T-helper 2 cell treated with Interferon-gamma antibody and Interleukin-4, amounts not matched to agents 5 μg/mL and 100 μg/mL, for 36 hours (primary cell): ENCODE results near the gene GMDS.
"Not testable (repeated sequence)": the region's sequence is repeated elsewhere in the genome, so short reads cannot be mapped to it uniquely, and the experiment has no call there.

Experiments used
- DNase-seq: peaks from one replicate; pipeline ENCODE4 v3.0.0; 2021; ENCODE audit warnings: low spot score
- H3K27ac Mint-ChIP-seq: one replicate; pipeline ENCODE4 v1.8.0; 2021; ENCODE audit warnings: mild to moderate bottlenecking, mixed read lengths
- H3K27me3 Mint-ChIP-seq: one replicate; pipeline ENCODE4 v1.8.0; 2021; ENCODE audit warnings: low read depth, mixed read lengths
- H3K36me3 Mint-ChIP-seq: one replicate; pipeline ENCODE4 v1.8.0; 2021; ENCODE audit warnings: low read depth, mixed read lengths
- H3K4me1 Mint-ChIP-seq: one replicate; pipeline ENCODE4 v1.8.0; 2021; ENCODE audit warnings: low read depth, mixed read lengths
- H3K4me3 Mint-ChIP-seq: one replicate; pipeline ENCODE4 v1.8.0; 2022; ENCODE audit warnings: mild to moderate bottlenecking, moderate library complexity, mixed read lengths
- H3K9me3 Mint-ChIP-seq: one replicate; pipeline ENCODE4 v1.8.0; 2021; ENCODE audit warnings: mixed read lengths

The GMDS gene

DNA sequence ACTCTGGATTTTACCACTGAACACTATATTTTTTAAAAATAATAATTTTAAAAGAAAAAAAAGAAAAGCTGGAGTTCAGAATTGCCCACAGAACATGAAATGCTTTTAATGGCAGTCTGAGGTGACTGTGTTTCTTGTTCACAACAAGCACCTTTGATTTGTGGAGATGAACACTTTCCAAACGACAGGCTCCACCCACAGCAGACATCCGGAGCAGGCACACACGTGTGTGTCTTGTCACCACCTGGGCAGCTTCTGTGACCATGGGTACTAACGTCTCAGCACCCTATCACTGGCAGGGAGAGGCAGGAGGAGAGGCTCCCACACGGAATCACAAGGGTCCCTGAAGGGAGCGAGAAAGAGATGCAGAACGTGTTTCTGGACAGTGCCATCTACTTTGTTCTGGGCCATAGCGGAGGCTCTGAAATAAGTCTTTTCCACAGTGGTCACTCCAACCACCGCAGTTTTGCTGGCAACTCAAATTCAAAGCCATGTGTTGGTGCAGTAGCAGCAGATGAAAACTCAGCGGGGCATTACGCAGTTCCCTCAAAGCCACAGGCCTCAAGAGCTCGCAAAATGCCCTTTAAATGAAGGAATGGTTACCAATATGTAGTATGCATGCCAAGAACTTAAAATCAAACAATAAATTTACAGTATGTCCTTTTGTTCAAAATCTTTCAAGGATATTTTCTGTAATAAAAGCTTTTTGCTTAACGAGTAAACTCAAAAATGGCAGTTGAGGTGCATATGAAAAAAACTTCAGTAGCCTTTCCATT, 393.5 kb downstream of the GMDS start:
- no peaks in the 10 kb centered on the region for H3K4me1 Mint-ChIP-seq
- H3K36me3 Mint-ChIP-seq, result no peaks in the 10 kb centered on the region
- H3K27ac Mint-ChIP-seq, result no peak overlapping the region
- H3K9me3 Mint-ChIP-seq, result no peaks in the 10 kb centered on the region
- H3K4me3 Mint-ChIP-seq, result no peak overlapping the region
- DNase-seq, result no peak
- H3K27me3 Mint-ChIP-seq, result no peaks in the 10 kb centered on the region

- Mint-ChIP-seq H3K27me3 (no peaks in the 10 kb centered on the region), H3K4me1 (no peaks in the 10 kb centered on the region), H3K36me3 (no peaks in the 10 kb centered on the region), H3K4me3 (no peak overlapping the region), H3K27ac (no peak overlapping the region), H3K9me3 (no peaks in the 10 kb centered on the region)
- DNase-seq, result no peak
Measured at GRCh38 chr6:1850840-1851157, 394.6 kb downstream of the GMDS start.

DNA sequence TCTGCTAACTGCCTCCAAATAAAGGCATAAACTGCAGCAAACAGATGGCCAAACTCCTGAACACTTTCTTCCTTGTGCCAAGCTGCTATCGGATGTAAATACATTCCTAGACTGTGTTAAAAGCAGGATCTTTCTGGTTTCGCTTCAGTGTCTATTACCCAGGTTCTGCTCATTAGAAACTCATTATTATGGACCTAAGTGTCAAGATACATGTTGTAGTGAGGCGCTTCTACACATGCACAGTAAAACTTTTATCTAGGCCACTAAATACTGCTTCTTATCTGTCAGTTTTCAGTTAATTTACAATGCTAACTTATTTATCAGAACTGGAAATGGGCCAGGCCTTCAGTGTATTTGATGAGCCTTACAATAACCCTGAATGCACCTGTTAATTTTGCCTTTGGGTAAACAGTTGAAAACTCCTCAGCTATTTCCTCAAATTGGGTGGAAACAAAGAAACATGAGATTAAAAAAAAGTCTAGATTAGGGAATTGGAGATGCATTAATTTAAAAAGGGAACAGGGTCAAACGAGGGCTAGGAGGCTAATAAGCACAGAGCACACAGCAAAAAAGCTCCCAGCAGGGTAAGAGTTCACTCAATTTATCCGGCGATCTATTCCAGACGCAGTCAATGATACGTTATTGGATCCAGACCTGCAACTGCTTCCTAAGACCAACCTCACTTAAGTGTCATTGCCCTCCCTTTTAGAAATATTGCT, 395.1 kb downstream of the GMDS start:
- no peaks in the 10 kb centered on the region for H3K9me3 Mint-ChIP-seq
- DNase-seq, result no peak
- no peaks in the 10 kb centered on the region for H3K27me3 Mint-ChIP-seq
- no peak overlapping the region for H3K4me3 Mint-ChIP-seq
- H3K36me3 Mint-ChIP-seq, result no peaks in the 10 kb centered on the region
- H3K4me1 Mint-ChIP-seq, result no peaks in the 10 kb centered on the region
- no peak overlapping the region for H3K27ac Mint-ChIP-seq

- no peak overlapping the region for H3K4me3 Mint-ChIP-seq
- H3K36me3 Mint-ChIP-seq, result no peaks in the 10 kb centered on the region
- H3K4me1 Mint-ChIP-seq, result no peaks in the 10 kb centered on the region
- no peak overlapping the region for H3K27ac Mint-ChIP-seq
- no peak for DNase-seq
- no peaks in the 10 kb centered on the region for H3K9me3 Mint-ChIP-seq
- no peaks in the 10 kb centered on the region for H3K27me3 Mint-ChIP-seq
Measured at GRCh38 chr6:1849691-1850090, 395.7 kb downstream of the GMDS start.

GRCh38 chr6:1848752-1849151, 396.7 kb downstream of the GMDS start:
- H3K4me3 Mint-ChIP-seq, result no peak overlapping the region
- no peaks in the 10 kb centered on the region for H3K4me1 Mint-ChIP-seq
- H3K36me3 Mint-ChIP-seq, result no peaks in the 10 kb centered on the region
- H3K27me3 Mint-ChIP-seq, result no peaks in the 10 kb centered on the region
- no peak overlapping the region for H3K27ac Mint-ChIP-seq
- no peak for DNase-seq
- no peaks in the 10 kb centered on the region for H3K9me3 Mint-ChIP-seq

DNA sequence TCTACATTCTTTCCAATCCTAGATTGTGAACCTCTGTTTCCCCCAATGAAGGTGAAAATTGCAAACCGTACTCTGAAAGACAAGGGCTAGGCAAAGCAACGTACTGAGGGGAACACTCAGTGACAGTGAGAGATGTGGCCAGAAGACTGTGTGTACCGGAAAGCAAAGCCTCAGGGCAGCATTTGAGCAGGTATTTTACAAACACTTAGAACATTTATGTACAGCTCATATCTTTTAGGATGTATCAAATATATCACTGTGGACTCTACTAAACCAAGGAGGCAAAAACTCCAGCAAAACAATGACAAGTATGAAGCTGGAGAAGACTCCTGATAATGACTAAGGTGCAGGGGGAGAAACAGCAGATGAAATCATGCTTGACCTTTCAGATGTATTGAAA, 398.8 kb downstream of the GMDS start:
- Mint-ChIP-seq H3K4me1 (no peaks in the 10 kb centered on the region), H3K36me3 (no peaks in the 10 kb centered on the region), H3K4me3 (no peak overlapping the region), H3K27me3 (no peaks in the 10 kb centered on the region), H3K27ac (no peak overlapping the region), H3K9me3 (no peaks in the 10 kb centered on the region)
- DNase-seq, result no peak

GRCh38 chr6:1845543-1845942, 399.9 kb downstream of the GMDS start:
- not testable (repeated sequence) for DNase-seq, H3K4me1 Mint-ChIP-seq, H3K27ac Mint-ChIP-seq, H3K9me3 Mint-ChIP-seq, H3K4me3 Mint-ChIP-seq, H3K27me3 Mint-ChIP-seq, H3K36me3 Mint-ChIP-seq

DNA sequence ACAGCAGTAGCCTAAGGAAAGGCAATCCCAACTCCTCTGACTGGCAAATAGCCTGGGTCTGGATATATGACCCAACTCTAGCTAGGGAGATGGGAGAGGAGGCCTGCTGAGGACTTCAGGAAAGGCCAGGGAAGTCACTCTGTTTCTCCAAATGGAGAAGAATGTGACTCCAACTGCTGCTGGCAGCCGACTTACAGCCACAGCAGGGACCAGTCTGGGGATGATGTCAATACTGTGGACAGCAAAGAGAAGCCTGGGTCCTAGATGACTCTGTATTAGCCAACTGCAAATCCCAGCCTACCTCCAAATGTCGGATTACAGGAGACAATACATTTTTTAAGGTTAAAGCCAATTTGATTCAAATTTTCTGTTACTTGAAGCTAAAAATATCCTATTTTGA, 403.1 kb downstream of the GMDS start:
- H3K4me1 Mint-ChIP-seq, result no peaks in the 10 kb centered on the region
- H3K27ac Mint-ChIP-seq, result no peak overlapping the region
- H3K9me3 Mint-ChIP-seq, result no peaks in the 10 kb centered on the region
- no peak overlapping the region for H3K4me3 Mint-ChIP-seq
- no peaks in the 10 kb centered on the region for H3K27me3 Mint-ChIP-seq
- no peak for DNase-seq
- H3K36me3 Mint-ChIP-seq, result no peaks in the 10 kb centered on the region

DNA sequence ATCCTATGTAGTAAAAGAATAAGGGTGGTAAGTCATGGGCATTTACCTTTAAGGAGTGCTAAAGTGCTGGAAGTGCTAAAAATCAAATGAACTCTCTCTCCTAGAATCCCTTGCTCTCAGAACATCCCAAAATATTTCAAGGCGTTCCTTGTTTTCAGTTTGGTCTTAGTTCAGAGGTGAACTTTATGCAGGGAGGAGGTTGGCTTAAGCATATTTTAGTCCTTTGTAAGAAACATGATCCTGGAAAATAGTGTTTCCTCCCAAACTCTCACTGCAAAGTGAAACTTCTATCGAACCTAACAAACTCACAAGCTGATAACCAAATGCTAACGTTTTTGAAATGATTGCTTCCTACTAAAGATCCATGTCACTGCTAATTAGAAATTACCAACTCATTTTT, 404.3 kb downstream of the GMDS start:
- Mint-ChIP-seq H3K27ac (no peak overlapping the region), H3K36me3 (no peaks in the 10 kb centered on the region), H3K9me3 (no peaks in the 10 kb centered on the region), H3K4me1 (no peaks in the 10 kb centered on the region), H3K4me3 (no peak overlapping the region), H3K27me3 (no peaks in the 10 kb centered on the region)
- no peak for DNase-seq

DNA sequence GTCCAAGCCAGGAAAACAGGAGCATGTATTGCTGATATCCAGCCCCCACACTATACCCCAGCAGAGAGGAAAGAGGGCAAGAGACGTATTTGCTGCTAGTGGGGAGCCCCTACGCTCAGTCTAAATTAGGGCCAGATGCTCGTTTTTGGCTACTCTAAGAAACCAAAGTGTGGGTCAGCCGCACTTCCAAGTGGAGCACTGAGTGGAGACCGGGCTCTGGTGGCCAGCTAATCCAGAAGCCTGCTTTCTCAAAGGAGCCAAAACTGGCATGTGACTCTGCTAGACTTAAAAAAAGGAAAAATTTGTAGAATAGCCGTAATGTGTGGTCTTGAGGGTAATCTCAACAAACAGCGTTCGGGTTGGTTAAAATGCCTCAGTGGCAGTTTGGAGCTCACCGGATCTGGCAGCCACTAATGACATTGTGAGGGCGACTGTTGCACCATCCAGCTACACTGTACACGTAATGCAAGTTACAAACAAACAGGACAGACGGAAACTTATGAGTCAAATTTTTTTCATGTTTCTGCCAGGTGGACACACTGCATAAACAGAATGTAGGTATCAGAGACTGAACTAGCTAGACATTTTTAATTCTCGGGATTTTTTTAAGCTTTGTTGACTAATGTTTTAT, 404.8 kb downstream of the GMDS start:
- H3K27me3 Mint-ChIP-seq, result no peaks in the 10 kb centered on the region

DNA sequence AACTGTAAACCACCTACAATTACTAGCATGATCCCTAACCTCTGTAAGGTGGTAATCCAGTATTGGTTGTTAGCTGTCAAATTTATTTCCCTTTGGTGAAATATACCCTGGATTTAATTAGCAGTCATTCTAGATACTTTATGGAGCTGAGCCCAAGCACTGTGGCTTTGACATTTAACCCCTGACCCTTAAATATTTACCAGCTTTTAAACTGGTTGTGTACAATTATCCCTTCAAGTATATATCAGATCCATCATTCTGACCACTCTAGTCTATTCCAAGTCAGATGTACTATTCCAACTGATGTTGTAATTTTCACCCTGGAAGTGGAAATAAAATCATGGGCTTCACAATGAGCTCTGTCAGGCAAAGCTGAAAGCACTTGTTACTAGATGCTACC, 406.0 kb downstream of the GMDS start:
- Mint-ChIP-seq H3K36me3 (no peaks in the 10 kb centered on the region), H3K4me3 (no peak overlapping the region), H3K9me3 (no peaks in the 10 kb centered on the region), H3K27ac (no peak overlapping the region), H3K4me1 (no peaks in the 10 kb centered on the region), H3K27me3 (no peaks in the 10 kb centered on the region)
- no peak for DNase-seq

More for the DNA sequence above, 404.8 kb downstream of the GMDS start:
- no peak for DNase-seq
- Mint-ChIP-seq H3K9me3 (no peaks in the 10 kb centered on the region), H3K27ac (no peak overlapping the region), H3K4me3 (no peak overlapping the region), H3K4me1 (no peaks in the 10 kb centered on the region), H3K36me3 (no peaks in the 10 kb centered on the region)

- no peaks in the 10 kb centered on the region for H3K4me1 Mint-ChIP-seq
- DNase-seq, result no peak
- no peak overlapping the region for H3K4me3 Mint-ChIP-seq
- H3K27ac Mint-ChIP-seq, result no peak overlapping the region
- no peaks in the 10 kb centered on the region for H3K27me3 Mint-ChIP-seq
- no peaks in the 10 kb centered on the region for H3K9me3 Mint-ChIP-seq
- no peaks in the 10 kb centered on the region for H3K36me3 Mint-ChIP-seq
Measured at GRCh38 chr6:1838604-1839213, 406.7 kb downstream of the GMDS start.

DNA sequence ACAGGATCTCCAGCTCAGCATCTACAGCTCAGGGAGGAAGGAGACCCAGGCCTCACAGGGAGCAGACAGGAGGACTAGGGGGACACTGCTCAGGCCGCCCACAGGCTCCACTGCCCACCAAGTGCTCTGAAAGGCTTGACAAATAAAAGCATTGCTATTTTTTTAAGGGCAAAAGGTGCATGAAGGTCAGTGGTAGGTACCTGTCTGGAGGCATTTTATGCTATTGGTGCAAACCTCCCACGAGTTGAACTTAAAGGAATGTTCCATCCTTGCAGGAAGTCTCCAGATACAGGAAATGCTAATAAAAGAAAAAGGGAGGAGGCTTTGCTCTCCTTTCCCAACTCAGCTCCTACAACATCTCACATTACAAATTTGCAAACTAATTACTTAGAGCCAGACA, 407.6 kb downstream of the GMDS start:
- H3K27ac Mint-ChIP-seq, result no peak overlapping the region
- no peaks in the 10 kb centered on the region for H3K4me1 Mint-ChIP-seq
- no peak for DNase-seq
- no peak overlapping the region for H3K4me3 Mint-ChIP-seq
- H3K27me3 Mint-ChIP-seq, result no peaks in the 10 kb centered on the region
- H3K9me3 Mint-ChIP-seq, result no peaks in the 10 kb centered on the region
- H3K36me3 Mint-ChIP-seq, result no peaks in the 10 kb centered on the region

- no peaks in the 10 kb centered on the region for H3K36me3 Mint-ChIP-seq
- no peak for DNase-seq
- no peaks in the 10 kb centered on the region for H3K27me3 Mint-ChIP-seq
- no peaks in the 10 kb centered on the region for H3K4me1 Mint-ChIP-seq
- H3K27ac Mint-ChIP-seq, result no peak overlapping the region
- no peak overlapping the region for H3K4me3 Mint-ChIP-seq
- H3K9me3 Mint-ChIP-seq, result no peaks in the 10 kb centered on the region
Measured at GRCh38 chr6:1836690-1837089, 408.7 kb downstream of the GMDS start.
